Thyroid gland (tissue), 4 donors: ENCODE results near the gene AURKB. TPM values are rescaled to one million over a fixed set of nuclear protein-coding genes. Genes with fewer than 3 reads are reported as not detected.

Experiments
- DNase-seq, 2 donors: peaks; one replicate each; pipeline ENCODE4 v3.0.0-alpha.2; 2019
- H3K27ac ChIP-seq, 3 donors: fragments of 200-600 bp; sonication (generic); 1 replicate in 2 of 3; 2 replicates in 1 of 3; pipeline ENCODE4 v1.5.1; 2016 to 2019; ENCODE audit warnings: mild to moderate bottlenecking in 1 of 3, moderate library complexity in 1 of 3
- H3K27me3 ChIP-seq: fragments of 200-600 bp; sonication (generic); one replicate; pipeline ENCODE4 v1.5.1; 2019
- H3K36me3 ChIP-seq, 2 donors: fragments of 200-600 bp; sonication (generic); one replicate each; pipeline ENCODE4 v1.5.1; 2016 to 2019
- H3K4me1 ChIP-seq, 2 donors: fragments of 200-600 bp; sonication (generic); one replicate each; pipeline ENCODE4 v1.5.1; 2017 to 2019
- H3K4me3 ChIP-seq, 3 donors: fragments of 200-600 bp; sonication (generic); replicated peaks in 1 of 3; 1 replicate in 2 of 3; 2 replicates in 1 of 3; pipeline ENCODE4 v1.5.1; 2016; ENCODE audit warnings: mild to moderate bottlenecking in 1 of 3
- H3K9me3 ChIP-seq: fragments of 200-600 bp; sonication (generic); one replicate; pipeline ENCODE4 v1.5.1; 2017
- CTCF ChIP-seq, 6 experiments: fragments of 200-600 bp in 3 of 6; fragments of 450-650 bp in 3 of 6; sonication (generic) in 3 of 6; IDR thresholded peaks; one replicate each; pipeline ENCODE4 v1.5.1; 2016 to 2019; ENCODE audit warnings: antibody characterized with exemption in 6 of 6, mild to moderate bottlenecking in 2 of 6, inconsistent platforms in 1 of 6, moderate library complexity in 1 of 6
- POLR2A ChIP-seq, 2 donors: fragments of 450-650 bp; IDR thresholded peaks; one replicate each; pipeline ENCODE4 v1.6.1; 2017; ENCODE audit warnings: antibody characterized with exemption in 2 of 2, mild to moderate bottlenecking in 2 of 2, moderate library complexity in 1 of 2
- WGBS, 2 donors: methylation state at CpG; one replicate each; pipeline ENCODE4 v1.1.5; 2017; 5-methylcytosine and 5-hydroxymethylcytosine counted together
- intact Hi-C: fragments of 100-400 bp; cut with DNase I; formaldehyde crosslinking; loops from one replicate; pipeline ENCODE4 v1.15.1; 2023
- total RNA-seq, 4 donors: library from RNA; depleted of rRNA; stranded (reverse); fragments of >200 nt; gene quantifications; one replicate each; pipeline ENCODE4 v1.2.3, GENCODE V29; 2016

The AURKB gene
- total RNA-seq, 4 donors from 2014 or later, result 6.0 TPM; not detected in 3

GRCh38 chr17:8188263-8188839, 22.0 kb downstream of the AURKB start:
- 48 to 54% methylated on average over 12 of the region's 12 CpGs for WGBS, 2 donors
- Histone ChIP-seq H3K9me3 (no peaks in the 10 kb centered on the region), H3K27me3 (no peaks in the 10 kb centered on the region), H3K4me3 (peak overlapping the region in 2 of 3 donors; percentile 42 to 95), H3K27ac (peak overlapping the region; percentile 20 to 99 (median 96)), H3K36me3 (no peaks in the 10 kb centered on the region), H3K4me1 (peaks cover 20 to 41% of the 10 kb centered on the region in 2 donors)
- TF ChIP-seq CTCF (IDR thresholded peaks at IDR 0.05) (no peak), POLR2A (IDR thresholded peaks at IDR 0.05) (no peak)
- intact Hi-C loops, result loop anchor here (10.0 kb wide), 2 partner anchors 64 to 106 kb away; partner anchors contain the start of genes HES7 and SLC25A35
- DNase-seq, result no peak

GRCh38 chr17:8187517-8188262, 22.7 kb downstream of the AURKB start:
- 4 to 5% methylated on average over 21 to 25 of the region's 25 CpGs for WGBS, 2 donors
- H3K9me3 ChIP-seq, result no peaks in the 10 kb centered on the region
- DNase-seq, result peak; percentile 89 to 93
- H3K4me3 ChIP-seq, result peak overlapping the region in 1 of 3 donors; percentile 95
- intact Hi-C loops, result loop anchor here (10.0 kb wide), 2 partner anchors 63 to 107 kb away; partner anchors contain the start of genes HES7 and SLC25A35
- peak overlapping the region; percentile 91 to 99 (median 96) for H3K27ac ChIP-seq
- peaks cover 20 to 39% of the 10 kb centered on the region in 2 donors for H3K4me1 ChIP-seq
- no peaks in the 10 kb centered on the region for H3K27me3 ChIP-seq
- peak in 1 of 2 donors; percentile 46 for TF ChIP-seq POLR2A (IDR thresholded peaks at IDR 0.05)
- TF ChIP-seq CTCF (IDR thresholded peaks at IDR 0.05), result no peak
- no peaks in the 10 kb centered on the region for H3K36me3 ChIP-seq

GRCh38 chr17:8186787-8187516, 23.4 kb downstream of the AURKB start:
- no peaks in the 10 kb centered on the region for H3K36me3 ChIP-seq
- H3K4me3 ChIP-seq, result peak overlapping the region in 2 of 3 donors; percentile 74 to 76
- WGBS, 2 donors, result 1 to 2% methylated on average over 32 of the region's 32 CpGs
- DNase-seq, result peak; percentile 94 to 95
- no peaks in the 10 kb centered on the region for H3K27me3 ChIP-seq
- TF ChIP-seq CTCF (IDR thresholded peaks at IDR 0.05) (peak in 2 of 6 experiments; percentile 26 to 38), POLR2A (IDR thresholded peaks at IDR 0.05) (no peak)
- peak overlapping the region; percentile 91 to 99 (median 96) for H3K27ac ChIP-seq
- no peaks in the 10 kb centered on the region for H3K9me3 ChIP-seq
- intact Hi-C loops, result loop anchor here (10.0 kb wide), 2 partner anchors 62 to 108 kb away; partner anchors contain the start of genes HES7 and SLC25A35
- peaks cover 20 to 33% of the 10 kb centered on the region in 2 donors for H3K4me1 ChIP-seq

GRCh38 chr17:8186446-8186786, 24.0 kb downstream of the AURKB start:
- H3K27ac ChIP-seq, result peak overlapping the region; percentile 91 to 99 (median 96)
- no peaks in the 10 kb centered on the region for H3K36me3 ChIP-seq
- peaks cover 20 to 28% of the 10 kb centered on the region in 2 donors for H3K4me1 ChIP-seq
- DNase-seq, result no peak
- 0 to 1% methylated on average over 8 to 23 of the region's 23 CpGs for WGBS, 2 donors
- TF ChIP-seq POLR2A (IDR thresholded peaks at IDR 0.05) (no peak), CTCF (IDR thresholded peaks at IDR 0.05) (peak in 2 of 6 experiments; percentile 44 to 58)
- peak overlapping the region; percentile 52 to 76 (median 74) for H3K4me3 ChIP-seq
- no peaks in the 10 kb centered on the region for H3K27me3 ChIP-seq
- H3K9me3 ChIP-seq, result no peaks in the 10 kb centered on the region
- intact Hi-C loops, result loop anchor here (10.0 kb wide), 2 partner anchors 62 to 108 kb away; partner anchors contain the start of genes HES7 and SLC25A35
